Neutrophil (primary cell): ENCODE measurements around the gene POLR2A.
A peak's percentile ranks its signal among the peaks of the same experiment; 100 is the strongest.
"Not testable (repeated sequence)": the region's sequence is repeated elsewhere in the genome, so short reads cannot be mapped to it uniquely, and the experiment has no call there.

ENCODE experiments used
- H3K27ac ChIP-seq: fragments of 200-600 bp; sonication (generic); 2 replicates; pipeline ENCODE4 v1.5.1; 2016; ENCODE audit warnings: mild to moderate bottlenecking, moderate library complexity
- H3K27me3 ChIP-seq: fragments of 200-600 bp; sonication (generic); 2 replicates; pipeline ENCODE4 v1.6.0; 2016; ENCODE audit warnings: mild to moderate bottlenecking
- H3K36me3 ChIP-seq: fragments of 200-600 bp; sonication (generic); 2 replicates; pipeline ENCODE4 v1.5.1; 2017
- H3K4me1 ChIP-seq, 2 experiments: fragments of 200-600 bp in 1 of 2; sonication (generic) in 1 of 2; 1 replicate in 1 of 2; 2 replicates in 1 of 2; pipeline versions ENCODE4 v1.5.1 to v1.6.1; 2013 to 2016; ENCODE audit warnings: low read depth in 1 of 2, low read length in 1 of 2, mild to moderate bottlenecking in 1 of 2, moderate library complexity in 1 of 2; ENCODE audit not compliant: control insufficient read depth in 1 of 2, insufficient read depth in 1 of 2
- H3K4me3 ChIP-seq, 2 experiments: fragments of 200-600 bp in 1 of 2; sonication (generic) in 1 of 2; 1 replicate in 1 of 2; 2 replicates in 1 of 2; pipeline ENCODE4 v1.5.1; 2013 to 2016; ENCODE audit warnings: low read depth in 1 of 2, low read length in 1 of 2, mild to moderate bottlenecking in 1 of 2, moderate library complexity in 1 of 2
- H3K9me3 ChIP-seq: fragments of 200-600 bp; sonication (generic); 2 replicates; pipeline ENCODE4 v1.5.1; 2016
- TF ChIP-seq, protein P1 (sequence below): fragments of 200-600 bp; sonication (generic); IDR thresholded peaks from 2 replicates; pipeline ENCODE4 v1.5.1; 2016; ENCODE audit warnings: antibody characterized with exemption

The POLR2A gene

DNA sequence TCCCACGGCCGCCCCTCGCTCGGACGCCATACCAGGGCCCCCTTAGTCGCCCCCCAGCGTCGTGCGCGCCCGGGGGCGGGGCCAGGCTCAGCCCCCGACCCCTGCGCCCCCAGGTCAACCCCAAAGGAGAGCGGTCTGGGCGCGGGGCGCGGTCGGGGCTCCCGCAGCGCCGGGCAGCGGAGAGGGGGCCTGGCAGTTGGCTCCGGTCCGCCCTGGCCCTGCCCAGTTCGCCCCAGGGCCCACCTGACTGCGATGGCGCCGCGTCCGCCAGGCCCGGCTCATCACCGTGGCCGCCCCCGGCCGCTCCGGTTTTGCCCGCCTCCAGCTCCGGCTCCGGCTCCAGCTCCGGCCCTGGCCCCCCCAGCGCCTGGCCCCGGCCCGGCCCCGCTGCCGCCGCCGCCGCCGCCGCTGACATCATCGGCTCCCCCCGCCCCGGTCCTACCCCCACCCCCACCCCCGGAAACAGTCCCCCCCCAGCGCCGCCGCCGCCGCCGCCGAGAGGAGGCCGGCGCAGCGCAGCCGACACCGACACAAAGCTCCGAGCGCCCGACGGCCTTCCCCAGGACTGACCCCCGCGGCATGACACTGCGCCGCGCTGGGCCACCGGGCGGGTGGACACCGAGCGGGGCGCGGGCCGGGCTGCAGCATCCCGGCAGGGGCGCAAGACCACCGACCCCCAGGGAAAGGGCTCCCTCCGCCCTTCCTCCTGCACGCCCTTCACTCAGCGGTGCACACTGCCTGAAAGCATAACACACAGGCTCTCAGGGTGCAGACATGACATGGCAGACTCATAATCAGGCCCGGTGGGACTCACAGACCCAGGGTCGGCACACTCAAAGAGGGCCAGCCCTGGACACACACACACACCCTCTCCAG lies 4.7 kb upstream of the POLR2A start, which contains the start of gene ZBTB4:
TSS of gene ZBTB4 (minus strand) at position 419 of the 876 bp plus-strand sequence. CDS start 12,830 bp downstream, outside the sequence.
- Histone ChIP-seq H3K4me3 (peak within 1 kb of the TSS; percentile 66 to 81), H3K4me1 (peaks cover 45 to 51% of the 10 kb centered on the region in 2 experiments), H3K9me3 (no peaks in the 10 kb centered on the region), H3K27ac (peak within 1 kb of the TSS; percentile 81), H3K27me3 (no peaks in the 10 kb centered on the region), H3K36me3 (no peaks in the 10 kb centered on the region)
- TF ChIP-seq, protein P1, sequence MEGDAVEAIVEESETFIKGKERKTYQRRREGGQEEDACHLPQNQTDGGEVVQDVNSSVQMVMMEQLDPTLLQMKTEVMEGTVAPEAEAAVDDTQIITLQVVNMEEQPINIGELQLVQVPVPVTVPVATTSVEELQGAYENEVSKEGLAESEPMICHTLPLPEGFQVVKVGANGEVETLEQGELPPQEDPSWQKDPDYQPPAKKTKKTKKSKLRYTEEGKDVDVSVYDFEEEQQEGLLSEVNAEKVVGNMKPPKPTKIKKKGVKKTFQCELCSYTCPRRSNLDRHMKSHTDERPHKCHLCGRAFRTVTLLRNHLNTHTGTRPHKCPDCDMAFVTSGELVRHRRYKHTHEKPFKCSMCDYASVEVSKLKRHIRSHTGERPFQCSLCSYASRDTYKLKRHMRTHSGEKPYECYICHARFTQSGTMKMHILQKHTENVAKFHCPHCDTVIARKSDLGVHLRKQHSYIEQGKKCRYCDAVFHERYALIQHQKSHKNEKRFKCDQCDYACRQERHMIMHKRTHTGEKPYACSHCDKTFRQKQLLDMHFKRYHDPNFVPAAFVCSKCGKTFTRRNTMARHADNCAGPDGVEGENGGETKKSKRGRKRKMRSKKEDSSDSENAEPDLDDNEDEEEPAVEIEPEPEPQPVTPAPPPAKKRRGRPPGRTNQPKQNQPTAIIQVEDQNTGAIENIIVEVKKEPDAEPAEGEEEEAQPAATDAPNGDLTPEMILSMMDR, result no peak

DNA sequence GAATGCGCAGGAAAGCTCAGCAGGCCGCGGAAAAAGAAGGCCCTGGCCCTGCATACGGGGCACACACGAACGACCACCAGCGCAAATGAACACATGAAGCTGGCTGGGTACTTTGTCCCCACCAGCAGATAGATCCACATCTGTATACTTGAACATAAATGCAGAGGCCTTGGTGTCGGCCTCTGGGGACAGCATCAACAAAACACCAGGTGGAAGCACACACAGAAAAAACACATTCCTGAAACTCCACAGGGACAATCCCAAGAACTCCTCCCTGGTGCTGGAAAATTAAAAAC lies 4.1 kb upstream of the POLR2A start:
- peaks cover 42 to 50% of the 10 kb centered on the region in 2 experiments for H3K4me1 ChIP-seq
- TF ChIP-seq, protein P1, result no peak

DNA sequence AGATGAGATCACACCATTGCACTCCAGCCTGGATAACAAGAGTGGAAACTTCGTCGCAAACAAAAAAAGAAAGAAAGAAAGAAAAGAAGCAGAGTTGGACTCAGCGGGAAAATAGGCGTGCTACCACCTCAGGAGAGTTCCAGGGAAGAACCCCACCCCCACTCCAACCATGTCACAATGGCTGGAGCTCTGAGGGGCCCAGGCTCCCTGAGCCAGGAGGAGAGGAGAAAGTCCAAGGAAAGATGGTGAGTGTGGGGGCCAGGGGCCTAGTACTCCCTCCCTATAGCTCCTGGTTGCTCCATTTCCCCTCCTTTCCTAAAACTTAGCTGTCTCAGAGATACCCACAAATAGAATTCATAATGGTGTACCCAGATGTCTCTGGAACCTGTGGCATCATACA lies 2.9 kb upstream of the POLR2A start, which contains the start of gene SLC35G6:
TSS of gene SLC35G6 (plus strand) at position 172 of the 400 bp plus-strand sequence. CDS start at position 243, 71 bp downstream.
- H3K27me3 ChIP-seq, H3K36me3 ChIP-seq, H3K27ac ChIP-seq, H3K9me3 ChIP-seq, H3K4me3 ChIP-seq: not testable (repeated sequence)
- H3K4me1 ChIP-seq, result peaks cover 49 to 51% of the 10 kb centered on the region in 2 experiments

More for the DNA sequence above, 4.1 kb upstream of the POLR2A start:
- Histone ChIP-seq H3K4me3 (peak overlapping the region; percentile 66 to 81), H3K27ac (peak overlapping the region; percentile 81), H3K36me3 (no peaks in the 10 kb centered on the region), H3K27me3 (no peaks in the 10 kb centered on the region), H3K9me3 (no peaks in the 10 kb centered on the region)

DNA sequence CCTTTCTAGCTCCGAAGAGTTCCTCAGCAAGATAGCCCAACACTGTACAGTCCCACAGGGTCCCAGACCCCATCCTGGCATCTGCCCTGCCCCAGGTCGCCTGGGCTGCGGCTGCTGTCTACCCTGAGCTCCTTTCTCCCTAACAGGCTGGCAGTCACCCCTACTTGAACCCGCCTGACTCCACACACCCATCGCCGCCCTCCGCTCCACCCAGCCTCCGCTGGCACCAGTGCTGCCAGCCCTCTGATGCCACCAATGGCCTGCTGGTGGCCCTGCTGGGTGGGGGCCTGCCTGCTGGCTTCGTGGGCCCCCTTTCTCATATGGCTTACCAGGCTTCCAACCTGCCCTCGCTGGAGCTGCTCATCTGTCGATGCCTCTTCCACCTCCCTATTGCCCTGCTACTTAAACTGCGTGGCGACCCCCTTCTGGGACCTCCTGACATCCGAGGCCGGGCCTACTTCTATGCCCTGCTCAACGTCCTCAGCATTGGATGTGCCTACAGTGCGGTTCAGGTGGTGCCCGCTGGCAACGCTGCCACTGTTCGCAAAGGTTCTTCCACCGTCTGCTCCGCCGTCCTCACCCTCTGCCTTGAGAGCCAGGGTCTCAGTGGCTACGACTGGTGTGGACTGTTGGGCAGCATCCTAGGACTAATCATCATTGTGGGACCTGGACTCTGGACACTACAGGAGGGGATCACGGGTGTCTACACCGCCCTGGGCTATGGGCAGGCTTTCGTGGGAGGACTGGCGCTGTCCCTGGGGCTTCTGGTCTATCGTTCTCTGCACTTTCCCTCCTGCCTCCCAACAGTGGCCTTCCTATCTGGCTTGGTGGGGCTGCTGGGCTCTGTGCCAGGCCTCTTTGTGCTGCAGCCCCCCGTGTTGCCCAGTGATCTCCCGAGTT lies 2.1 kb upstream of the POLR2A start:
- H3K27ac ChIP-seq, H3K36me3 ChIP-seq, H3K4me3 ChIP-seq, H3K27me3 ChIP-seq, H3K9me3 ChIP-seq: not testable (repeated sequence)
- peaks cover 50 to 52% of the 10 kb centered on the region in 2 experiments for H3K4me1 ChIP-seq

DNA sequence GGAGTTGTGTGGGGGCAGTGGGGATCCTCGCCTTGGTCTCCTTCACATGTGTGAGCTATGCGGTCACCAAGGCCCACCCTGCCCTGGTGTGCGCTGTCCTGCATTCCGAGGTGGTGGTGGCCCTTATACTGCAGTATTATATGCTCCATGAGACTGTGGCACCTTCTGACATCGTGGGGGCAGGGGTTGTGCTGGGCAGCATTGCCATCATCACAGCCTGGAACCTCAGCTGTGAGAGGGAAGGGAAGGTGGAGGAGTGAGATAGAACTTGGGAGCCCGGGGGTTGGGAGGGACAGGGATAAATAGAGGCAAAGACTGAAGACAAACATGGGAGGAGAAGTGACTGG lies 1.5 kb upstream of the POLR2A start:
- Histone ChIP-seq H3K4me3 (peak overlapping the region; percentile 70 to 89), H3K27ac (peak overlapping the region; percentile 99), H3K4me1 (peaks cover 44 to 46% of the 10 kb centered on the region in 2 experiments)
- H3K36me3 ChIP-seq, H3K9me3 ChIP-seq, H3K27me3 ChIP-seq: not testable (repeated sequence)

DNA sequence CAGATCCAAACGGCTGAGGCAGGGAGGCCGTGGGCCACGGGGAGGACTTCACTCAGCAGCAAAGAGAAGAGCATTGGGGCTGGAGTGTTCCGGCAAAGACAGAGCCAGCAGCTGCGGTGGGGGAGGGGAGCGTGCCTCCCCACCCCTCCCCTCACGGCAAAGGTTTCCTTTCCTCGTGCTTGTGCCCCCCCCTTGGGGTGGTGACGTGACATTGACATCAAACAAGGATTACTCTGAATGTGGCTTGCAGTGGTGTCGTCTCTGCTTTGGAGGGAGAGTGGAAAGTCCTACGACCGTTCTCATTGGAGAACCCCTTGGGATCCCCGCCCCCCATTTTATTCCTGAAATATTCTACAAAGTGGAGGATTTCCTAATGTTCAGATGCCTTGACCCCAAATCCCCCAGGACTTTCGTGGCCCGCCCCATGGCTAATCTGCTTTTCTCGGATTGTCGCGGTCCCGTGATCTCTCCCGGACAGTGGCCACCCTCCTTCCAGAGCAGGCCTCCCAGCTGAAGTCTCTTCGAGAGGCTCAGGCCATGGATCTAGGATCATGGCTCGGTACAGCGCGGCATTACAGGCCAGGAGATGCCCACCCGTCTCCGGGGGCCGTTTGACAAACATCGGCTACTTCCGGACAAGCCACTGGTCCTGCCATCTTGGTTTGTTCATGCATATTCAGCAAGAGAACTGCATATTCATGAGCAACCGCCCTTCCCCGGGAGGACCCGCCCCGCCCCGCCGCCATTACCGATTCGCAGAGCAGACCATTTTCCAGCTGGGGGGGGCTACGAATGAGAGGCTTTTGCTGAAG lies 705 bp upstream of the POLR2A start:
- H3K27ac ChIP-seq, result peak overlapping the region; percentile 99
- no peaks in the 10 kb centered on the region for H3K36me3 ChIP-seq
- no peaks in the 10 kb centered on the region for H3K27me3 ChIP-seq
- TF ChIP-seq, protein P1, result no peak
- peak overlapping the region; percentile 70 to 89 for H3K4me3 ChIP-seq
- H3K9me3 ChIP-seq, result no peaks in the 10 kb centered on the region
- peaks cover 37 to 38% of the 10 kb centered on the region in 2 experiments for H3K4me1 ChIP-seq
